OCI-LY7 (cell line): Measurements from ENCODE around the gene NDRG4.

Experiments used
- CTCF ChIP-seq: fragments of 200-600 bp; sonication (generic); conservative IDR thresholded peaks from 2 replicates; pipeline ENCODE4 v1.5.1; 2014; ENCODE audit warnings: mild to moderate bottlenecking, antibody characterized with exemption, low read length, moderate library complexity, mixed read lengths
- EZH2phosphoT487 ChIP-seq: fragments of 200-600 bp; sonication (generic); IDR thresholded peaks from 2 replicates; pipeline ENCODE4 v1.6.1; 2018; ENCODE audit warnings: low read depth, borderline replicate concordance, mild to moderate bottlenecking, mixed run types, antibody characterized with exemption, low read length, moderate library complexity, mixed read lengths

- no peak for TF ChIP-seq CTCF
- no peak for TF ChIP-seq EZH2phosphoT487
These were observed 16.2 kb downstream of the NDRG4 start for GRCh38 chr16:58515871-58516767.
